Activated CD8-positive, alpha-beta memory T cell treated with anti-CD3 and anti-CD28 coated beads for 1 hour (primary cell): ENCODE data around the gene IFNL2.
"Not testable (repeated sequence)": the region's sequence is repeated elsewhere in the genome, so short reads cannot be mapped to it uniquely, and the experiment has no call there.

ENCODE experiments used
- DNase-seq, 2 donors: peaks; one replicate each; pipeline ENCODE4 v3.0.0-alpha.2; 2020; ENCODE audit warnings: low read depth in 1 of 2; ENCODE audit errors: extremely low read depth in 1 of 2

The IFNL2 gene

GRCh38 chr19:39296055-39296645, 28.0 kb downstream of the IFNL2 start, which contains the start of gene IFNL1:
Gene IFNL1 (plus strand): TSS chr19:39296407. CDS start chr19:39296422, 15 bp downstream.
- DNase-seq, result no peak

GRCh38 chr19:39296906-39297305, 28.7 kb downstream of the IFNL2 start:
- DNase-seq, result no peak

GRCh38 chr19:39297931-39298634, 29.9 kb downstream of the IFNL2 start:
- DNase-seq, result peak in 1 of 2 donors; percentile 43

- no peak for DNase-seq
These were observed 31.2 kb downstream of the IFNL2 start for GRCh38 chr19:39299404-39299803.

GRCh38 chr19:39299832-39300231, 31.6 kb downstream of the IFNL2 start:
- DNase-seq, result no peak

GRCh38 chr19:39301021-39301420, 32.8 kb downstream of the IFNL2 start:
- no peak for DNase-seq

- DNase-seq, result no peak
These were observed 33.4 kb downstream of the IFNL2 start for GRCh38 chr19:39301562-39301961.

GRCh38 chr19:39303373-39304184, 35.4 kb downstream of the IFNL2 start:
- no peak for DNase-seq

- DNase-seq, result no peak
These were observed 36.0 kb downstream of the IFNL2 start for GRCh38 chr19:39304185-39304513.

- DNase-seq, result no peak
These were observed 36.7 kb downstream of the IFNL2 start for GRCh38 chr19:39304701-39305571.

GRCh38 chr19:39306075-39306474, 37.9 kb downstream of the IFNL2 start:
- no peak for DNase-seq

GRCh38 chr19:39307046-39307821, 39.0 kb downstream of the IFNL2 start:
- no peak for DNase-seq

GRCh38 chr19:39307822-39308530, 39.8 kb downstream of the IFNL2 start:
- no peak for DNase-seq

GRCh38 chr19:39308531-39309304, 40.5 kb downstream of the IFNL2 start:
- DNase-seq, result no peak

GRCh38 chr19:39309305-39309670, 41.1 kb downstream of the IFNL2 start:
- DNase-seq, result not testable (repeated sequence)

GRCh38 chr19:39310558-39311311, 42.5 kb downstream of the IFNL2 start:
- DNase-seq, result no peak

GRCh38 chr19:39314016-39314728, 46.0 kb downstream of the IFNL2 start:
- DNase-seq, result no peak
